ENCODE measurements around the gene HAUS7.
A peak's percentile ranks its signal among the peaks of the same experiment; 100 is the strongest.

Gene HAUS7

DNA sequence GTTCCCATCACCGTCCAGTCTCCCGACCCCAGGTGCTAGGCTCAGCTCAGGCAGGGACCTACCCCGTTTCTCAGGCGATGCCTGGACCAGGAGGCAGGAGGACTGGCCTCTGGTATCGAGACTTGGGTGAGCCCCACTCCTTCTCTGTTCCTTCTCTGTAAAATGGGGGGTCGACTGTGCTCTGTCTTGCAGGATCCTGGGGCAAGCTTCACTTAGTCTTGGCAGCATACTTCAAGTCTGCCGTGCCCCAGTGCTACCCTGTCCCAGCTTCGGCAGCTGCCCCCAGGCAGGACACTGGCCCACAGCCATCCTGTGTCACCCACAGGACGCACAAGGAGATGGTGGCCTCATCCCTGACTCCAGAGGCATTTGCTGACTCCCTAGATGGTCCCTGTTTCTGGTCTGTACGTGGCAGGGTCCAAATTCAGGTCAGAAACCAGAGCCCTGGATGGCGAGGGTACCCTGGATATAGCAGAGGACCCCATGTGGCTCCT is 7.0 kb upstream of the HAUS7 start:
- no peak for DNase-seq (ENCODE audit: low read depth in 3 of 3)

- no peak for DNase-seq (ENCODE audit: low read depth in 3 of 3)
These were observed 6.4 kb upstream of the HAUS7 start for GRCh38 chrX:153476666-153477363.

DNA sequence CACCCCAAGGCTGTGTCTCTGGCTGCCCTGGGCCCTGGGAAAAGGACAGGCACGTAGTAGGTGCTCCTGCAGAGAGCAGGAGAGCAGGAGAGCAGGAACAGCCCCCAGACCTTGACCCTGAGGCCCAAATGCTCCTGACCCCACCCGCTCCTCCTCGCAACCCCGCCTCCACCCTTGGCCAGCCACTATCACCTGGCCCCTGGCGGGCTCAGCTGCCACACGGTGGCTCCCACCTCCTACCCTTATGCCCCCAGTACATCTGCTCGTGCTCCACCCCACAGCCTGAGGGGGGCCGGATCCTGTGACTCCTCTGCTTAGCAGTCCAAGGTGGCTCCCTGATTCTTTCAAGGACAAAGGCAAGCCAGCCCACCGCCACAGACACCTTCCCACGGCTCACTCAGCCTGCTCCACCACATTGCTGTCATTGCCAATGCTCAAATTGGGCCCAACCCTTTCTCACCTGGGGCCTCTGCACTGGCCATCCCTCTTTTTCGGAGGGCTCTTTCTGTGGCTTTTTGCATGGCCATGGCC is 5.4 kb upstream of the HAUS7 start:
- no peak for DNase-seq (ENCODE audit: low read depth in 3 of 3)

GRCh38 chrX:153475271-153475670 is 4.9 kb upstream of the HAUS7 start:
- DNase-seq (ENCODE audit: low read depth in 3 of 3), result no peak

GRCh38 chrX:153474718-153475117 is 4.3 kb upstream of the HAUS7 start:
- DNase-seq (ENCODE audit: low read depth in 3 of 3), result peak in 2 of 3 experiments; percentile 13 to 38

GRCh38 chrX:153474266-153474665 is 3.9 kb upstream of the HAUS7 start:
- DNase-seq (ENCODE audit: low read depth in 3 of 3), result no peak

DNA sequence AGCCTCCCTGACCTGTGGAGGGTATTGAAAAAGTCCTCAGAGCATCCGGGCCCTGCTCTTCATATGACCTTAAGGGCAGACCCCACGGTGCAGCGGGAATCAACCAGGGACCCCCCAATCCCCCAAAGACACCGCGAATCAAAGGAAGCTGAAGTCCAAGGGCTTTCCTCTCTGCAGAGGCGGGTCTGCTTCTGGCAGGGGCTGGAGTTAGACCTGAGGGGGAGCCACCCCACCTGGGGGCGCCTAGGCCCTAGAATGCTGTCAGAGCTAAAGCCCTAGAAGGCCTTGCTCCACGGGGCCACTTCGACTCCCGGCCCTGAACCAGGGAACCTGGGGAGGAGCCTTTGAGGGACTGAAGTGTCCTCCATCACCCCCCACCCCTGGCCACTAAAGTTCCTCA is 2.8 kb upstream of the HAUS7 start:
- no peak for DNase-seq (ENCODE audit: low read depth in 3 of 3)

GRCh38 chrX:153471663-153472280 is 1.4 kb upstream of the HAUS7 start:
- no peak for DNase-seq (ENCODE audit: low read depth in 3 of 3)

- DNase-seq (ENCODE audit: low read depth in 3 of 3), result peak in 2 of 3 experiments; percentile 6 to 21
These were observed 465 bp downstream of the HAUS7 start for GRCh38 chrX:153469811-153470410.

- DNase-seq (ENCODE audit: low read depth in 3 of 3), result no peak
These were observed 2.3 kb downstream of the HAUS7 start for GRCh38 chrX:153468008-153468580.

- DNase-seq (ENCODE audit: low read depth in 3 of 3), result no peak
These were observed 4.5 kb downstream of the HAUS7 start for GRCh38 chrX:153465691-153466380.

GRCh38 chrX:153464116-153464515 is 6.3 kb downstream of the HAUS7 start:
- DNase-seq (ENCODE audit: low read depth in 3 of 3), result no peak

DNA sequence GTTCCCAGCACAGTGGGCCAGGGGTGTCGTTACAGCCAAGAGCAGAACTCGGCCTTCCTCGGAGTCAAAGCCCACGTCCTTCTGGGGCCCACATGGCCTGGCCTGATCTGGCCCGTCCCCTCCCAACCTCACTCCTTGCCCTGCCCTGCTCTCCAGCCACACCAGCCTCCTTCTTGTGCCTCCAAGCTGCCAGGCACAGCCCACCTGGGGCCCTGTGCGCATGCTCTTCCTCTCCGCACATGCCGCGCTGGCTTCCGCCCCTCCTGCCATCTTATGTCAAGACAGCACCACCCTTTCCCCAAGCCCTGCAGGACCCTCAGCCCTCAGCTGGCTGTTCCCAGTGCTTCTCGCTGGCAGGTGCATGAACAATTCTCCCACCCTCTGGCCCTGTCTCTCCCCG is 6.8 kb downstream of the HAUS7 start:
- DNase-seq (ENCODE audit: low read depth in 3 of 3), result no peak

DNA sequence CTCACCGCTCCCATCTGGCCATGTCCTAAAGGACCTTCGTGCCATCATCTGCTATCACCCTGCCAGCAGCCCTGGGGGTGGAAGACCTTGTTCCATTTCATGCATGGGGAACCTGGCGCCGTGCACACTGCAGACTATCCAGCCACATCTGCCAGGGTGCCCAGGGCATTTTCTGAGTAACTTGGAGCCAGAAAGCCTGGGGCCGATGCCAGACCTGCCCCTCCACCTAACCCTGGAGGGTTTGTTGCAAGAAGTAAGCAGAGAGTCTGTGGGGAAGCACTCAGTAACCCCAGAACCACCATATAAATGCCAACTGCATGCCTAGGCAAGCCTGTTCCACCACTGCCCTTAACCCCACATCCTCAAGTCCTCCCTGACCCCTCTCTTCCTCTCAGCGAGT is 7.3 kb downstream of the HAUS7 start:
- no peak for DNase-seq (ENCODE audit: low read depth in 3 of 3)

DNA sequence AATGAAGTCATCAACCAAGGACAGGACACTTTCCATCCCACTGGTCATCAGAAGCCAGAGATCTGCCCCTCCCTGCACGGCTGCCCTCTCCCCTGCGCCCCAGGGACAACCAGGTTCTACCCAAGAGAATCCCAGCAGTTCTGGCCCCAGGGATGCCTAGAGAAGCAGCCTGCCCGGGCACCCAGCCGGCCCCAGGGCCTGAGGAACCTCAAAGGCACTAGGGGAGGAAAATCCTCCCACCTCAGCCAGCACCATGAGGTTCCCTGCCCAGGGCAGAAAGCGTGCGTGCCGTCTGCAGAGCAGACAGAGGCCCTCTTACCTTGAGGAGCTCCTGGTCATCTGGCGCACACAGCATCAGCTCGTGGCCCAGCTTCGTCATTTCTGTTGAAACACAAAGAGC is 8.1 kb downstream of the HAUS7 start:
- DNase-seq (ENCODE audit: low read depth in 3 of 3), result no peak

GRCh38 chrX:153460826-153461225 is 9.6 kb downstream of the HAUS7 start:
- peak in 2 of 3 experiments; percentile 15 to 36 for DNase-seq (ENCODE audit: low read depth in 3 of 3)

DNA sequence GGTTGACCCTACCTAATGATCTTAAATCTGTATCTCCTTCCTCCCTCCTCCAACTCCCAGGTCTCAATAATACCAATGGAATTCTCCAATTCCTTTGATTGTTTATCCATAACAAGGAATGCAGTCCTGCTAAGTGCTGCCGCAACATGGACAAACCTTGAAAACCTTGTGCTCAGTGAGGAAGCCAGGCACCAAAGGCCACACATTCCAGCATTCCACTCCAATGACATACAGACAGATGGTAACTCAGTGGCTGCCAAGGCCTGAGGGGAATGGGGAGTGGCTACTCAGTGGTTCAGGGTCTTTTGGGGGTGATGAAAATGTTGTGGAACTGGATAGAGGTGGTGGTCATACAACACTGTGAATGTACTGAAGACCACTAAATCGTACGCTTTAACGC is 10.4 kb downstream of the HAUS7 start:
- no peak for DNase-seq (ENCODE audit: low read depth in 3 of 3)

DNA sequence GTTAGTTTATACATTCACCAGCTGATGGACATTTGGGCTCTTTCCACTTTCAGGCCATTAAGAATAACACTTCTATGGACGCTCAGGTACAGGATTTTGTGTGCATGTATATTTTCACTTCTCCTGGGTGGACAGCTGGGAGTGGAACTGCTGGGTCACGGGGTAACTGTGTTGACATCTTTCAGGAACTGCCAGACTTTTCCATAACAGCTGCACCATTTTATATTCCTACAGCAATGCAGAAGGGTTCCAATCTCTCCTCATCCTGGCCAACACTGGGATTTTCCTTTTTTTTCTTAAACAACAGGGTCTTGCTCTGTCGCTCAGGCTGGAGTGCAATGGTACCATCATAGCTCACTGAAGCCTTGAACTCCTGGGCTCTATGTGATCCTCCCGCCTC is 11.9 kb downstream of the HAUS7 start:
- DNase-seq (ENCODE audit: low read depth in 3 of 3), result no peak

DNA sequence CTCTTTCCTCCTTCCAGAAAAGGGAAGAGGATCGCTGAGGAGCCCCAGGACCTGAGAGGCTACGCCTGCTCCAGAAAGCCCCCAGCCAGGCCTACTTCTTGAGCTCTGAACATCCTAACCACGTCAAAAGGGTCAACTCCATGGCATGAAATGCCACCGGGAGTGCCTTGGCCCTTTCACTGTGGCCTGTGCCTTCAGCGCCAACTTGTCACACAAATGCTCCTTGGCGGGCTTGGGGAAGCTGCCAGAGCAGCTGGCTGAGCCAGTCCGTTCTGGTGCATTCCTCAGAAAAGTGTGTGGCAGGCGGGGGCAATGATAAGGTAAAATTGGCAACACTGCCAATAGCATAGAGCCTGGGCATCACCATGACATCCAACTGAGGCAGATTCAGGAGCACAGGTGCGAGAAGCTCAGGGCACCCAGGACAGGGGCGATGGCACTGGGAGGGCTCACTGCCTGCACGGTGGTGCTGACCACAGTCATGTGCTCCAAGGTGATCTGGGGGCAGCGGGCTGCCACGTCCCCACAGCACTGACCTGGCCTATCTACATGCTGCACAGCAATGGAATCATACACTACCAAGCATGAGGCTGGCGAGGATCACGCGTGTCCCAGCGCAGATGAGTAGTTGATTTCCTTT is 12.4 kb downstream of the HAUS7 start:
- DNase-seq (ENCODE audit: low read depth in 3 of 3), result no peak

GRCh38 chrX:153457136-153457825 is 13.1 kb downstream of the HAUS7 start:
- no peak for DNase-seq (ENCODE audit: low read depth in 3 of 3)

DNA sequence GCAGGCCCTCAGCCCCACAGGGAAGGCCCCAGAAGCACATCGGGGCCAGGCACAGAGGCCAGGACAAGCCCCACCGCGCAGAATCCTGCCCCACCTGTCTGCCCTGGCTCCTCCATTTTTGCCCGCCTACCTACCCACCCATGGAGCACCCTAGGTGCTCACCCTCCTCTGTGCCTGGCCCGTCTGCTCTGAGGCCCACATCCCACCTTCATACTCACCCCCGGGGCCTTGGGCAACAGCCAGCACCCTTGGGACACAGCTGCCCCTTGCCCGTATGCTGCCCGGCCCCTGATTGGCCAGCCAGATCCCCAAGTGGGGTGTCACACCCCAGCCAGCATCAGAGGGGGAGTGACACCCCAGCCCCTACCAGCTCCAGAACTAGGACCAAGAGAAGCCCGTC is 13.7 kb downstream of the HAUS7 start:
- no peak for DNase-seq (ENCODE audit: low read depth in 3 of 3)

Data from stimulated activated CD4-positive, alpha-beta T cell treated with anti-CD3 and anti-CD28 coated beads, TNF-alpha, amount 100 ng/mL, for 24 hours (primary cell).